GM12892 (cell line): ENCODE data around the gene WDR31.

Experiments
- DNase-seq: peaks from one replicate; pipeline ENCODE4 v3.0.0; 2011; ENCODE audit not compliant: insufficient read length
- FAIRE-seq: peaks from 2 replicates; lab custom pipeline; 2011; peaks lifted over from hg19 to GRCh38; lab: Jason Lieb, UNC
- POLR2A ChIP-seq: IDR thresholded peaks from 2 replicates; pipeline ENCODE4 v1.6.1; 2011; ENCODE audit warnings: low read depth, low read length, control low read depth
- POLR2AphosphoS5 ChIP-seq: IDR thresholded peaks from 2 replicates; pipeline ENCODE4 v1.6.1; 2011; ENCODE audit warnings: low read depth, low read length, control low read depth
- TAF1 ChIP-seq: IDR thresholded peaks from 2 replicates; pipeline ENCODE4 v1.6.1; 2011; ENCODE audit warnings: low read depth, mild to moderate bottlenecking, control low read depth, low read length, borderline replicate concordance

Gene WDR31

DNA sequence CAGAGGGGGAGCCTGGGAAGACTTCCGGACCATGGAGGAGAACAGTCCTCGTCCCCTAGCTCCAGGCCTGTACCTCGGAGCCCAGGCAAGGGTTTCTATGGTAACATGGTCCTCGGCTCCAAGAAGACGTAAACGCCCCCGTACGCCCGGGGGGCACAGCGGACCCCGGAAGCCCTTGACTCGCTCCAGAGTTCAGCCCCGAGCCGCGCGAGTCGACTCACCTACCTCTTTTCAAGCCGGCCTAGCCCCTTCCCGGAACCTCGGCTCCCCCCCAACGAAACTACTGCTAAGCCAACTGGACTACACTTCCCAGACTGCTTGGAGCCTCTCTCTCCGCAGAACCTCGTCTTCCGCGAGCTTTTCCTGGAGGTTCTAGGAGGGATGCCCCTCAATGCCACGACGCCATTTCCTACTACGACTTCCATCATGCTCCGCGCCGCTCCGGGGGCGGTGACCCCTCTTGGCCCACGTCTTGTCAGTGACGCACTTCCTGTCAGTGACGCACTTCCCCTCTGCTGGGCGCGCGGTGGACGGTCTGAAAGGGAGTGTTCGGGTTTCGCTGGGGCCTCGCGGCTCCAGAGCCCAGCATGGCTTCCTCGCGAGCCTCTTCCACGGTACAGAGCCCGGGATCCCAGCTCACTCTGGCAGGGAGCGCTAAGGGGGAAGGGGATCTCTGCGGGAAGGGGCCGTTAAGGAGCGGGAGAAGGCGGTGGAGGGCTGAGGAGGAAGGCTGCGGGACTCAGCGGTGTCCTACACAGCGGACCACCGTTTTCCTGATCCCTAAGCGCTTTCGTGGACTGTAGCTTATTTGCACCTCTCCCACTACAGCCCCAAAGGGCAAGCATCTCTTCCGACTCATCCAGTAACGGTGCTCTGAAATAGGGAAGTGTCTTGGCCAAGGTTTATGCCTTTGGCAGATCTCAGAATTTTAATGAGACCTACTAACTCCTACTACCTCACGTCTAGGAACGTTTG lies 64.6 kb downstream of the WDR31 start, which contains the start of the genes CDC26 and PRPF4:
TSS of gene CDC26 (minus strand) at position 416 of the 975 bp plus-strand sequence. CDS start 3,065 bp downstream, outside the sequence.
TSS of gene PRPF4 (plus strand) at position 502 of the 975 bp plus-strand sequence. CDS start at position 588, 86 bp downstream.
- TF ChIP-seq POLR2AphosphoS5: peak; percentile 97
- TF ChIP-seq TAF1: peak; percentile 83; the same call in 1 of the 2 replicates
- peak; percentile 99 for TF ChIP-seq POLR2A
- DNase-seq (peak; percentile 89), FAIRE-seq (peak; percentile 99)

GRCh38 chr9:113274474-113275156 lies 65.5 kb downstream of the WDR31 start:
- peak; percentile 35 for DNase-seq
- TF ChIP-seq POLR2AphosphoS5: no peak
- FAIRE-seq: peak; percentile 89

GRCh38 chr9:113269871-113270270 lies 70.2 kb downstream of the WDR31 start:
- FAIRE-seq: no peak
- TF ChIP-seq POLR2AphosphoS5: no peak
- TF ChIP-seq POLR2A: no peak
- TF ChIP-seq TAF1: no peak
- no peak for DNase-seq

- TF ChIP-seq POLR2AphosphoS5 (no peak), POLR2A (no peak), TAF1 (no peak)
- FAIRE-seq (no peak), DNase-seq (no peak)
These were observed 70.7 kb downstream of the WDR31 start for GRCh38 chr9:113269355-113269754.

DNA sequence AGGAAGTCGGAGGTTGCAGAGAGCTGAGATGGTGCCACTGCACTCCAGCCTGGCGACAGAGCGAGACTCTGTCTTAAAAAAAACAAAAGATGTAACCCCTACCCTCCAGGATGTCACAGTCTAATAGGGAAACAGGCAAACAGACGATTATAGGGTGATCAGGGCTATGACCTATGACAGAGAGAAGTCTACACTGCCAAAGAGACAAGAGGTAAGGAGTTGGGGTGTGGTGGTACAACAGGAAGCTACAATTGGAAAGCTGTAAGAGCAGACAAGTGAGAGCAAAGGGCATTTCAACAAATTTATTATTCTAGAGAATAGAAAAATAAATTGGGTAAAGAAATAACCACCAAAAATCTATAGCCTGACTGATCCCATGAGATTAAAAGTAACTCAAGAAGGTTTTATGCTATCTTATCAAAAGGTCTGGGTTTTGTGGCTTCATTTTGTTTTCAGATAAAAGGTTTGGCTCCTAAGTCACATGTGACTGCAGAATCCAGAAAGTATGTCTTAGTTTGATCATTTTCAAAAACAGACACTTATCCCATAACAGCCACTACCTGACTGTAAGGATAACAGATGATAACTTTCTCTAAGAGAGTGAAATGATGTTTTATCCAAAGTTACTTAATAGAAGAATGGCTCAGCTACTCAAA lies 72.0 kb downstream of the WDR31 start:
- FAIRE-seq (no peak), DNase-seq (no peak)
- TF ChIP-seq TAF1: no peak
- TF ChIP-seq POLR2AphosphoS5: no peak
- TF ChIP-seq POLR2A: no peak

GRCh38 chr9:113266174-113266573 lies 73.9 kb downstream of the WDR31 start:
- no peak for DNase-seq
- FAIRE-seq: no peak
- TF ChIP-seq TAF1: no peak
- no peak for TF ChIP-seq POLR2A
- no peak for TF ChIP-seq POLR2AphosphoS5
